Activated naive CD4-positive, alpha-beta T cell treated with anti-CD3 and anti-CD28 coated beads for 36 hours (primary cell): ENCODE data around the gene RARA. TPM values are rescaled to one million over a fixed set of nuclear protein-coding genes. Genes with fewer than 3 reads are reported as not detected.

Experiments
- CTCF ChIA-PET: fragments of 350-600 bp; sonication (Branson Sonifier 250); formaldehyde crosslinking; loops from one replicate; lab custom pipeline; 2021; ENCODE audit warnings: antibody characterized with exemption; lab: Charles Lee
- DNase-seq: peaks from one replicate; pipeline ENCODE4 v3.0.0-alpha.2; 2020
- H3K27ac Mint-ChIP-seq: one replicate; pipeline ENCODE4 v1.8.0; 2021; ENCODE audit warnings: mild to moderate bottlenecking, mixed read lengths
- H3K27me3 Mint-ChIP-seq: one replicate; pipeline ENCODE4 v1.8.0; 2021; ENCODE audit warnings: low read depth, mixed read lengths
- H3K36me3 Mint-ChIP-seq: one replicate; pipeline ENCODE4 v1.8.0; 2021; ENCODE audit warnings: low read depth, mixed read lengths
- H3K4me1 Mint-ChIP-seq: one replicate; pipeline ENCODE4 v1.8.0; 2021; ENCODE audit warnings: low read depth, mixed read lengths
- H3K4me3 Mint-ChIP-seq: one replicate; pipeline ENCODE4 v1.8.0; 2021; ENCODE audit warnings: mild to moderate bottlenecking, moderate library complexity, mixed read lengths
- H3K9me3 Mint-ChIP-seq: one replicate; pipeline ENCODE4 v1.8.0; 2021; ENCODE audit warnings: mixed read lengths
- intact Hi-C: fragments of 100-400 bp; cut with micrococcal nuclease; formaldehyde crosslinking; loops from one replicate; pipeline ENCODE4 v1.15.1; 2023
- total RNA-seq, 2 experiments: library from RNA; stranded (reverse); gene quantifications; one replicate each; pipeline ENCODE4 v1.2.3, GENCODE V29; 2021

RARA gene
- total RNA-seq, 2 experiments from 2014 or later: 16.9 to 18.5 TPM

GRCh38 chr17:40399185-40399584 is 90.2 kb downstream of the RARA start:
- DNase-seq: no peak
- Mint-ChIP-seq H3K36me3 (peaks cover 79% of the 10 kb centered on the region), H3K9me3 (no peaks in the 10 kb centered on the region), H3K4me3 (no peak overlapping the region), H3K4me1 (peaks cover 17% of the 10 kb centered on the region), H3K27ac (no peak overlapping the region), H3K27me3 (no peaks in the 10 kb centered on the region)
- intact Hi-C loops: loop anchor here (1.0 kb wide), 2 partner anchors 44 to 134 kb away; partner anchors contain the start of gene IGFBP4
- CTCF ChIA-PET: interaction anchor here (0.6 to 2.0 kb wide), 11 partner anchors 9 to 214 kb away, joined by 3 to 12 read pairs (median 4); no protein-coding TSS in a partner anchor

- Mint-ChIP-seq H3K9me3 (no peaks in the 10 kb centered on the region), H3K27ac (no peak overlapping the region), H3K4me1 (peaks cover 18% of the 10 kb centered on the region), H3K4me3 (no peak overlapping the region), H3K27me3 (no peaks in the 10 kb centered on the region), H3K36me3 (peaks cover 88% of the 10 kb centered on the region)
- CTCF ChIA-PET: interaction anchor here (0.9 to 1.9 kb wide), 9 partner anchors 9 to 131 kb away, joined by 3 to 8 read pairs (median 4); partner anchors contain the start of gene TOP2A
- DNase-seq: no peak
- intact Hi-C loops: no loop called here
Observed at GRCh38 chr17:40402668-40403067, 93.7 kb downstream of the RARA start.

- CTCF ChIA-PET: interaction anchor here (1.1 to 1.3 kb wide), 3 partner anchors 14 to 129 kb away, joined by 3 to 4 read pairs (median 3); partner anchors contain the start of gene TOP2A
- intact Hi-C loops: no loop called here
- no peak for DNase-seq
- Mint-ChIP-seq H3K9me3 (no peaks in the 10 kb centered on the region), H3K4me3 (no peak overlapping the region), H3K4me1 (peaks cover 18% of the 10 kb centered on the region), H3K36me3 (peaks cover 76% of the 10 kb centered on the region), H3K27me3 (no peaks in the 10 kb centered on the region), H3K27ac (no peak overlapping the region)
Observed at GRCh38 chr17:40404003-40404402, 95.0 kb downstream of the RARA start.

Other genes starting within 250 kb of the RARA start
- 10 to 100 TPM; 10.2 to 11.2 TPM for gene THRA, start 246.2 kb upstream of the RARA start, total RNA-seq
- 1 to 10 TPM; 9.0 to 9.1 TPM for gene NR1D1, start 208.6 kb upstream of the RARA start, total RNA-seq
- 10 to 100 TPM; 72.1 to 72.2 TPM for gene MSL1, start 187.2 kb upstream of the RARA start, total RNA-seq
- 100 to 1,000 TPM; 104 TPM for gene CASC3, start 168.6 kb upstream of the RARA start, total RNA-seq
- gene RAPGEFL1, start 131.7 kb upstream of the RARA start, total RNA-seq: 1 to 10 TPM; 3.1 to 4.0 TPM
- gene WIPF2, start 89.9 kb upstream of the RARA start, total RNA-seq: 10 to 100 TPM; 12.3 to 13.0 TPM
- 10 to 100 TPM; 86.5 to 90.4 TPM for gene CDC6, start 21.3 kb upstream of the RARA start, total RNA-seq
- gene GJD3, start 55.6 kb downstream of the RARA start, total RNA-seq: not detected
- 100 to 1,000 TPM; 410 to 416 TPM for gene TOP2A, start 108.7 kb downstream of the RARA start, total RNA-seq
- gene IGFBP4, start 134.3 kb downstream of the RARA start, total RNA-seq: 1 to 10 TPM; 8.8 to 9.2 TPM
- gene TNS4, start 192.4 kb downstream of the RARA start, total RNA-seq: 1 to 10 TPM; 4.7 to 5.9 TPM